Raji (cell line): Measurements from ENCODE around the gene CALML4.

ENCODE experiments used
- POLR2A ChIP-seq: IDR thresholded peaks from 2 replicates; pipeline ENCODE4 v1.6.1; 2011; ENCODE audit warnings: low read depth, low read length, control low read depth; ENCODE audit not compliant: insufficient read depth

Gene CALML4

DNA sequence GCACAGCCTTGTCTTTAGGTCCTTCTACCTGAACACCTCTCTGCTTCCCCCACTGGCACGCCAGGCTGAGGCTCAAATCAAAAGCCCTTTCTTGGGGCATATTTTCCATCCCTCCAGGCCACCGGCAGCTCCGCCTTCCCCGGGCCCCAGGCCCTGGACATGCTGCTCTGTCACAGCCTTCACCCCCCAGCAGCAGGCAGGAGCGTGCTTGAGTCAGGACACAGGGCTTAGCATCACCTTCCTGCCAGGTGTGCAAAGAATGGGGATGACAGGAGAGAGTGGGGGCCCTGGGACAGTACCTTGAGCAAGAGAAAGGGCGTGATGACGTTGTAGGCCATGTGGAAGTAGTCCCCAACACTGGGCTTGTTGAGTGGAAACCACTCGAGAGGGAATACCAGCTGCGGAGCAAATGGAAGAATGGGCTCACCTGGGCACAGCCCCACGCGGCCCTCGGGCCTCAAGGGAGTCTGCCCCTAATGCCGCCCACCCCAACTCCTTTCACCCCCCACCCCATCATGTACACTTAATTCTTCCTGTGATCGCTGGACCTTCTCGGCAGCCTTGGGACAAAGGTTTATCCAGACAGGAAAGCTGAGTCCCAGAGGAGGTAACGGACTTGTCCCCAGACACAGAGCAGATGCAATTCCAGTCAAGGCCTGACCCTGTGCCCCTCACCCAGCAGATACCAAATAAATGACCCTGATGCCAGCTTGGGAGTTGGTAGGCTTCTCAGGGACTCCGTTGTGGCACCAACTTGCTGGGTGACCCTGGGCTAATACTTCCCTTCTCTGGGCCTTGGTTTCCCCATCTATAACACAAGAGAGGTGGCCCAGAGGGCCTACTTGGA lies 9.1 kb upstream of the CALML4 start:
- TF ChIP-seq POLR2A, result no peak

DNA sequence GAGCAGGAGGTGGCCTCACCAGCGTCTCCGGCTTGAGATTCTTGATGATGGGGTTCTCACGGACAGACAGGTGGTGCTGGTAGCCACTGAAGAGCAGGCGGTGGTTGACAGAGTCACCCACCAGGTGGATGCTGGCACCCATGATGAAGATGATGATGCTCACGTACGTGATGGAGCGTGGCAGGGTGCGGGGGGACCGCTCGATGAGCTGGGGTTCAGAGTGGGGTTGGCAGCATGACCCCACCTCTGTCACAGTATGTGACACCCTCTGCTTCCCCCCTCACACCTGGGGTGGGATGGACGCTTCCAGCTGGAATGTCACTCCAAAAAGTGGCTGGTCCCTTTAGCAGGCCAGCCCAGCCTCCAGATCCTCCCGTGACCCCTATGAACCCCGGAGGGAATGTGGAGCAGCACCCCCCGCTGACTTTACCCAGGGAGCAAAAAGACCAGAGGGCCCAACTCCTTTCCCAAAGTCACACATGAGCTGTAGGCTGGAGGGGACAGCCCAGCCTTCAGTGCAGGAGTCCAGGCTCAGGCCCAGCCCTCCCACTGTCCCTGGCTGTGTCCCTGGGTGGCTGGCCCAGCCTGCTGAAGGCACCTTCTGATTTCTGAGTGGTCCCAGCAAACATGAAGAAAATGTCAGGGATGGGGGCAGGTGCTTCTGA lies 6.7 kb upstream of the CALML4 start:
- TF ChIP-seq POLR2A, result no peak

DNA sequence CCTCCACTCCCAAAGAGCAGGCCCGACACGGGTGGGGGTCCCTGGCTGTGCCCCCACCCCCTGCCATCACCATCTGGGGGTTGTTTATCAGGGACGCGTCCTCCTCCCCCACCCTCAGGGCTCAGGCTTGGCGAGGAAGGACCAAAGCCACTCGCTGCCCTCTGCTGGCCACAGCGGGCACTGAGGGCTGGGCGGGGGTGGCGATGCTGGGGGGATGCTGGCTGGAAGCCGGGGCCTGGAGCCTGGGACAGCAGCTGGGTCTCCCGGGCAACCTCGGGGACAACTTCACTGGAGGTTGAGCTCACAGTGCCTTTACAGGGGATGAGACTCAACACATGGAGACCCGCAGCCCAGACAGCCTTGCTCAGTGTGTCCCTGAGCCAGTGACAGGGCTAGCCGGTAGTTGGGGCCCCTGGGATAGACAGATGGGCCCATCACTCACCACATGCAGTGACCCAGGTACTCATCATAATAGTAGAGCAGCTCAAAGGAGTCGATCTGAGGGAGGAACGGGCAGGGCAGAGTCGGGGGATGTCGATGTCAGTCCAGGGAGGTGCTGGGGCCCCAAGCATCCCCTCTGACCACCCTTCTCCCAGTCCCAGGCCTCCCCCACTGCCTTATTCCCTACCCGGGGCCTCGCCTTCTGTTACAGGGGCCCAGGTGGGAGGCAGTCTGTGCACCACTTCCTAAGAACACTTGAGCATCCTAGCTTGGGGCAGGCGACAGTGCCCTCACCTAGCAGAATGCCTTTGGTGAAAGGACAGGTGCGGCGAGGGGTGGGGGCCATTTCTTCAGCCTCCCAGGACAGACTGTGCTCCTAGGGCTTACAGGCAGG lies 5.9 kb upstream of the CALML4 start:
- no peak for TF ChIP-seq POLR2A

DNA sequence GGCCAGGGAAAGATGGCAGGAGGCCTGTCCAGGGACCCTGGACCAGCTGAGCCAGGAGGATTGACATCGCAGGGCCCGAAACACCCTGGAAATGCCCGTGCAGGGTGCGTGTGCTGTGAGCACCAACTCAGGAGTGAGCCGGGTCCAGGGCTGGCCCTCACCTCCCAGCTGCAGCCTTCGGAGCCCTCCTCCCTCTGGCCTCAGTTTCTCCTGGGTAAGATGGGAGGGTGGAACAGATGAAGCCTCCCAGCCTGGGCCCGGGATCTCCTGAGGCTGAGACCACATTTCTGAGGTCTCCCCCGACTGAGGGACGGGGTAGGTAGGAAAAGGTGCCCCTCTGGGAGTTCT lies 5.3 kb upstream of the CALML4 start:
- TF ChIP-seq POLR2A, result no peak

DNA sequence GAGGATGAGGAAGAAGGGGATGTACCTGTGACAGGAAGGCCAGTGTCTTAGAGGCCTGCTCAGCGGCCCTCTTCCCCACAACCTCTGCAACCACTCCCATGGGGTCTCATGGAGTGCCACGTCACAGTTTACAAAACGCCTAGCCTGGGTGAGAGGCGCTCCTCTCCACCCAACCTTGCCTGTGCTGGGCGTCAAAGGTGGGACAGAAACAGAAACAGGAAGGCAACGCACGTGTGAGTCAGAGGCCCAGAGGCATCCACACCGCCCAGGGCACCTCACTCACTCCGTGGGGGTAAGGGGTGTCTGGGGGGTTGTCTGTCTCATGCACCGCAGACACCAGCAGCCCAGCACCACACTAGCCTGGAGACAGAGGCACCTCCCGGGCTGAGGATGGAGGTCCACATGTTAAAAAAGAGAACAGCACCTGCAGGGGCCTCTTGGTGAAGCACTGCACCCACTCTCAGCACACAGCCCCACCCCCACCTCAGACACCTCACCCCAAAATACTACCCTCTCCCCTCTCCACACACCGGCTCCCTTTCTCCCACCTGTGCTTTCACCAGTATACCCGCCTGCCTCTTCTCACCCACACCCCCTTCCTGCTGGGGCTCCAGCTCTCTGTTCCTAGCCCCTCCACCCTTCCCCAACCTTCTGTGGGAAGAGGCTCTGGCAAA lies 4.7 kb upstream of the CALML4 start:
- TF ChIP-seq POLR2A, result no peak

DNA sequence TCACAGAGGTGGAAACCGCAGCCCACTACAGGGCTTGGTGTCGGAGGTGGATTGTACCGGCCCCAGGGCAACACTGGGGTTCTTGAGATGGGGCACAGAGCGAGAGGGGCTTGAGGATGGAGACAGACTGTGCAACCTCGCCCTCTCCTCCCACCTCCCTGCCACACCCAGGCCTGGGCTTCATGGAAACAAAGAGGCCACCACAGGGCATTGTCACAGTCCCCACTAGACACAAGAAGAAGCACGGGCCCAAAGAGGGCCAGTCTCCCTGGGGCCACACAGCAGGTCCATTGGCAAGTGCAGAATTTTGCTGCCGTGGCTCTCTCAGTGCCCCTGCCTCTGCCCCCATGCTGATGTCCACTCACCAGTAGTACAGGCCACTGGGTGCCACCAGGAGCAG lies 4.1 kb upstream of the CALML4 start:
- TF ChIP-seq POLR2A, result no peak

DNA sequence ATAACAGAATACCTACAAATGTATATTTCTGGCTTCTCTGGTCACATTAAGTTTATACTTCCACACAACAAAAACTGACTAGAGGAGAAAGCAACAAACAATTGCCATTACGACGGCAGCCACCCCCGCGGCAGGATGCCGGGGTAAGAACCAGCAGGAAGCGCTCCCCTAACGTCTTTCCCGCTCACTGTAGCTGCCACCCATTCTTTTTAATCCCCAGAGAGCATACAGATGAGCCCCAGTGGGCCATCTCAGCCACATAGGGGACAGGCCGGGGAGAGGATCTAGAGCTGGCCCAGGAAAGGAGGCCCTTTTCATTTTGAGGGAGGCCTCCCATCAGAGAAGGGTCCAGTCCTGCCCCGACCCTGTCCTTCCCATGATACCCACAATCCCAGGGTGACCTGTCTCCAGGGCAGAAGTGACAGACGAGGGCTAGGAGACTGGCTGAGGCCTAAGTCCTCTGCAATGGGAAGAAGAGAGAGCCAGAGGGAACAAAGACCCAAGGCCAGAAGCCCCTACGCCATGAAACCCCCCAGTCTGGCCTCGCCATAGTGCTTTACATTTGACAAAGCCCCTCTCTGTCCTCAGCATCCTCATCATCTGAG lies 3.6 kb upstream of the CALML4 start:
- no peak for TF ChIP-seq POLR2A

DNA sequence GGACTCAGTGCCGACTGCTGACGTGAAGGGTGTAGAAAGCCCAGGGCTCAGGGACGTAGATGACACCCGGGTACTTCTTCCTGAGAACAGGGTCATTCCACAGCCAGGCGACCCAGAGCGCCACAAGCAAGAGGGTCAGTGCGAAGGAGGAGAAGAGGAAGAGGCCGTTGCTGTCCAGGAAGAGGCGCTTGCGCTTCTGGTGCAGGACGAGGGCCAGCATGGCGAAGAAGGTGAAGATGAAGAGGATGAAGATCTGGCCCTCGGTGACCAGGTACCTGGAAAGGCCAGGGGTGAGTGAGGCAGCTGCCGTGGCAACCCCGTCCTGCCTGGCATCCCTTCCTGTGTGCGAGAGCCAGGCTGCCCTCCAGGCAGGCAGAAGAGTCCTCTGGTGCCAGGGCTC lies 3.0 kb upstream of the CALML4 start:
- TF ChIP-seq POLR2A, result no peak

DNA sequence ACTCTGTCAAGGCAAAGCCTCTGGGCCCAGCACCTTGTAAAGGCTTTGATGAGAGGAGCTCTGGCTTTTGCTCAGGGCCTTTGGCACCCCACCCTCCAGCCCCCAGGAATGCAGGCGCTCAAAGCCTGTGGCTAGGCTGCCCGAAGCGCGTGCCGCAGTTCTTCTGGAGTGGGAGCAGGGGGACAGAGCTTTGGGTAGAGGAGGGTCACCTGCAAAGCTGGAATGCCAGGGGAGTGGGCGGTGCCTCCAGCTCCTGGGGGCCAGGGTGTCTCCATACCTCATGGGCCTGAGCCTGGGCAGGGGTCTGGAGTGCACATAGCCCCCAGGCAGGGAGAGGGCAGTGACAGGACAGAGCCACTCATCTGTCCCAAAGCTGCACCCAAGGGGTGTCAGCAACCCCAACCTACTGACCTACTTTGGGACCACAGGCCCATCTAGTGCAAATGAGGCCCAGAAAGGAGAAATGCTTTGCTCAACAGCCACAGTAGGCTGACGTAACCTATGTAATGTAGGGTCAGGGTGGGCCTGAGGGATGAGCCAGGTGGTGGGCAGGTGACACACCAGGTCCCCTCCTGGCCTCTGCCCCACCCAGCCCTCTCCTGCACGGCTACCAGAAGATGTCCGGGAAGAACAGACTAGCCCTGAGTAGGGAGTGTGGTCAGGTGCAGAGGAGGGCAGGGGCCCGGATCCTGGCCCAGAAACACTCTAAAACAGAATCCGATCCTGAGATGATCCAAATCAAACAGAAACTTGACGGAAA lies 2.2 kb upstream of the CALML4 start:
- TF ChIP-seq POLR2A, result no peak

DNA sequence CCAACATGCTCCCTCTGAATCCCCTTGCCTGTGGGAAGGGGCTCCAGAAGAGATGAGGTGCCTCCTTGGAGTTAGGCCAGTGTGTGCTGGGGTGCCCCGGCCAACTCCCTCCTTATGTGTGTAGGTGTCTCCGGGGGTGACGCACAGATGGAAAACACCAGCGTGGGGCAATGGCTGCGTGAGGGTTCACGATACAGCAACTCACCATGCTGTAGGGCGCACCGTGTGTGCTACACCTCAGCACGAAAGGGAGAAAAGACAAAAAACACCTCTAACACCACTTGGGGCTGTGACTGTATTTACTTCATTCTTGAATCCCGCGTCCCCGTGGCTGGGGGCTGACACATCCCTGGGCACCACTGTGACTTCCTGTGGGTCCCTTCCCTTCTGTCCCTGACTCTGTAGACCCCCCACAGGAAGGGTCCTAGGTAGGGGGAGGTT lies 1.6 kb upstream of the CALML4 start:
- no peak for TF ChIP-seq POLR2A

DNA sequence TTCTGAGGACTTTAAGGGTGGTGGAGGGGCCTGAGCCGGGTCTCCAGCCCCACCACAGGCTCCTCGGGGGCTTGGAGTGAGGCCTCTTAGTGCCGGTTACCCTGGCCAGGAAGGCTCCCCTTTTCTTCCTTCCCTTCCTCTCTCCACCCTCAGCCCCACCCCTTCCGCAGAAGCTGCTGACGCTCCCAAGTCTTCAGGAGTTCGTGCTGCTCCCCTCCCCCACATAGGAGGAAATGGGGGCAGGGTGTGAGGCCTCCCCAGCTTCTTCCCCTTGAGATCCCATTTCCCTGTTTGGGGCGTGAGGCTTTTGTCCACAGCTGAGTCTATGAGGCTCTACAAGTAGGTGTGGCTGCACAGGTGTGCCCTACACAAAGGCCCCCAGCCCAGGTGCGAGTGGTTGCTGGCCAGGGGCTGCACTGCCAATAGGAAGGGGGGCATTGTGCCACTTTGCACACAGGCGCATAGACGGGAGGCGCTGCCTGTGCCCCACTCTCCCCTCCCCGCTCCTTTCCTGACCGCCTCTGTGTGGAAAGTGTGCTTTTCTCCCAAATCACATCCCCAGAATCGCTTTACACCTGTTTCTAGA lies 915 bp upstream of the CALML4 start:
- TF ChIP-seq POLR2A, result no peak

DNA sequence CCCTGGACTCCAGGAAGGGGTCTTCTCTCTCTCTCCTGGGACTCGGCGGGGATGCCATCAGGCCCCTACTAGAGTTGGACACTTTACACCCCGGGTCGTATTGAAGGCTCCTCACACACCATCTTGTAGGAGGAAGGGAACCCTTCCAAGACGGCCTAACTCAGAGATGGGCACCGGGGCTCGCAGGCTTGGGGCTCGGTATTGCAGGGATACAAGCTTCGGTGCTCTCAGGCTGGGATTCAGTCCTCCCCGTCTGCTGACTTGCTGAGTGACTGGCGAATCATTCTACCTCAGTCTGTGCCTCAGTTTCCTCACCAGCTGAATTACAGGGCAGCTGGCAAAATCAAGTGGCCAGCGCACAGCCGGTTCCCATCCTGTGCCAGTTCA lies 419 bp upstream of the CALML4 start:
- TF ChIP-seq POLR2A, result no peak

DNA sequence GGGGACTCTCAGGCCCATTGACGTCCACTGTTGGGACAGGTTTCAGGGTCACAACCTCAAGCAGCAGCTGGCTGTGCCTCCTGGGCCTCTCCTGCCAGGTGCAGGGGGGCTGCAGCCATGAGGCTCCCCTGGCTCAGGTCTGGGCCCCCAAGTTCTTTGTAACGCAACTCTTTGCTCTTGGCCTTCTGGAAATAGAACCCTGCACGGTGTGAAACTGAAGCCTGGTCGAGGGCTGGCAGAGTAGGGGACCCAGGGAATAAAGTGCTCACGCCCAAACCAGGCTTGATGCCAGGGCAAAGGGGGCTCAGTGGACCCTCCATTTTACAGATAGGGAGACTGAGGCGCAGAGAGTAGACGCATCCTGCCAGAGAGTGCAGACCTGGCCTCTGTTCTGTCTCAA lies 771 bp downstream of the CALML4 start:
- no peak for TF ChIP-seq POLR2A

DNA sequence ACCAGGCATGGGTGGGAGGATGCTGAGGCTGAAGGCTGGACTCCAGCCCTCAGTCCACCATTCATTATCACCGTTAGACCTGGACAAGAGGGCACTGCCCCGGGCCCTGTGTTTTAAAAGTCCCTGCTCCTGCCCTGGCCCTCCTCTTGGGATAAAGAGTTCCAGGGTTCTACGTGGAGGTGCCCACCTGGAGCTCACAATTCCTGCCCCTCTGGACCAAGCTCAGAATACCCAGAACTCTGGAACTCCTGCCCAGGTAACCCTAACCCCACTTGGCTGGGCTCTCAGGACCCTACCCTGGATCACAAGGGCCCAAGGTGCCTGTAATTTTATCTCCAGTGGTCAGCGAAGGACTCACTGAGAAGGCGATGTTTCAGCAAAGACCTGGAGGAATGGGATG lies 1.2 kb downstream of the CALML4 start:
- no peak for TF ChIP-seq POLR2A
